Adipocyte (in vitro differentiated cells): ENCODE data around the gene GTF2F1.
A peak's percentile ranks its signal among the peaks of the same experiment; 100 is the strongest.
"Not testable (repeated sequence)": the region's sequence is repeated elsewhere in the genome, so short reads cannot be mapped to it uniquely, and the experiment has no call there.

ENCODE experiments used
- DNase-seq: peaks from one replicate; pipeline ENCODE4 v3.0.0-alpha.2; 2015; ENCODE audit warnings: low read depth
- H3K27me3 ChIP-seq: replicated peaks from 2 replicates; pipeline ENCODE4 v1.7.0; 2013; ENCODE audit warnings: mild to moderate bottlenecking, low read length, moderate library complexity; ENCODE audit not compliant: control insufficient read depth, insufficient read depth
- H3K36me3 ChIP-seq: 2 replicates; pipeline ENCODE4 v1.7.0; 2013; ENCODE audit warnings: low read length, mild to moderate bottlenecking, moderate library complexity; ENCODE audit not compliant: control insufficient read depth, insufficient read depth, severe bottlenecking
- H3K4me1 ChIP-seq: 2 replicates; pipeline ENCODE4 v1.7.0; 2013; ENCODE audit warnings: mild to moderate bottlenecking, low read length, moderate library complexity; ENCODE audit not compliant: control insufficient read depth, insufficient read depth
- H3K4me3 ChIP-seq: 2 replicates; pipeline ENCODE4 v1.7.0; 2013; ENCODE audit warnings: mild to moderate bottlenecking, low read length, moderate library complexity
- H3K9ac ChIP-seq: 2 replicates; pipeline ENCODE4 v1.7.0; 2013; ENCODE audit warnings: mild to moderate bottlenecking, low read length, moderate library complexity
- H3K9me3 ChIP-seq: 2 replicates; pipeline ENCODE4 v1.7.0; 2013; ENCODE audit warnings: mild to moderate bottlenecking, low read length, moderate library complexity; ENCODE audit not compliant: control insufficient read depth

GTF2F1 gene

GRCh38 chr19:6393074-6393982 lies at the start of gene GTF2F1:
GTF2F1 (minus strand) TSS chr19:6393164; CDS start chr19:6392995, 169 bp downstream.
- peak within 1 kb of the TSS; percentile 99 for H3K9ac ChIP-seq
- peaks cover 16% of the 10 kb centered on the region for H3K36me3 ChIP-seq
- no peaks in the 10 kb centered on the region for H3K27me3 ChIP-seq
- DNase-seq, result peak; percentile 99
- no peaks in the 10 kb centered on the region for H3K9me3 ChIP-seq
- H3K4me1 ChIP-seq, result peaks cover 7% of the 10 kb centered on the region
- peak within 1 kb of the TSS; percentile 90 for H3K4me3 ChIP-seq

GRCh38 chr19:6442087-6442688 lies 49.2 kb upstream of the GTF2F1 start:
- Histone ChIP-seq H3K4me1 (no peaks in the 10 kb centered on the region), H3K4me3 (no peak overlapping the region), H3K9me3 (no peaks in the 10 kb centered on the region), H3K9ac (no peak overlapping the region), H3K27me3 (peaks cover 3% of the 10 kb centered on the region), H3K36me3 (peaks cover 7% of the 10 kb centered on the region)
- no peak for DNase-seq

- H3K27me3 ChIP-seq, result peaks cover 3% of the 10 kb centered on the region
- H3K9ac ChIP-seq, result no peak overlapping the region
- no peak for DNase-seq
- H3K9me3 ChIP-seq, result no peaks in the 10 kb centered on the region
- H3K36me3 ChIP-seq, result peaks cover 7% of the 10 kb centered on the region
- no peaks in the 10 kb centered on the region for H3K4me1 ChIP-seq
- H3K4me3 ChIP-seq, result no peak overlapping the region
Observed at GRCh38 chr19:6440905-6441304, 47.9 kb upstream of the GTF2F1 start.

- no peak for DNase-seq
- Histone ChIP-seq H3K36me3 (no peaks in the 10 kb centered on the region), H3K4me1 (no peaks in the 10 kb centered on the region), H3K9me3 (no peaks in the 10 kb centered on the region), H3K4me3 (no peak overlapping the region), H3K9ac (no peak overlapping the region), H3K27me3 (peaks cover 3% of the 10 kb centered on the region)
Observed at GRCh38 chr19:6439743-6440142, 46.8 kb upstream of the GTF2F1 start.

- H3K9ac ChIP-seq, result no peak within 1 kb of the TSS
- no peaks in the 10 kb centered on the region for H3K9me3 ChIP-seq
- peaks cover 3% of the 10 kb centered on the region for H3K27me3 ChIP-seq
- no peaks in the 10 kb centered on the region for H3K4me1 ChIP-seq
- H3K36me3 ChIP-seq, result no peaks in the 10 kb centered on the region
- no peak within 1 kb of the TSS for H3K4me3 ChIP-seq
- DNase-seq, result no peak
Observed at GRCh38 chr19:6433663-6434062, 40.7 kb upstream of the GTF2F1 start, which contains the start of gene SLC25A41. SLC25A41 (minus strand) TSS chr19:6433763; CDS start chr19:6433693, 70 bp downstream.

- Histone ChIP-seq H3K9ac (no peak overlapping the region), H3K27me3 (peaks cover 3% of the 10 kb centered on the region), H3K4me3 (no peak overlapping the region), H3K4me1 (no peaks in the 10 kb centered on the region), H3K9me3 (no peaks in the 10 kb centered on the region), H3K36me3 (no peaks in the 10 kb centered on the region)
- no peak for DNase-seq
Observed at GRCh38 chr19:6433165-6433564, 40.2 kb upstream of the GTF2F1 start.

GRCh38 chr19:6431891-6432290 lies 38.9 kb upstream of the GTF2F1 start:
- no peak overlapping the region for H3K4me3 ChIP-seq
- no peak for DNase-seq

GRCh38 chr19:6429419-6430221 lies 36.7 kb upstream of the GTF2F1 start:
- Histone ChIP-seq H3K9me3 (no peaks in the 10 kb centered on the region), H3K4me3 (no peak overlapping the region), H3K27me3 (peaks cover 3% of the 10 kb centered on the region), H3K9ac (no peak overlapping the region), H3K4me1 (peaks cover 3% of the 10 kb centered on the region), H3K36me3 (no peaks in the 10 kb centered on the region)
- no peak for DNase-seq

More at GRCh38 chr19:6431891-6432290, 38.9 kb upstream of the GTF2F1 start:
- H3K9me3 ChIP-seq, result no peaks in the 10 kb centered on the region
- H3K9ac ChIP-seq, result no peak overlapping the region
- H3K4me1 ChIP-seq, result no peaks in the 10 kb centered on the region
- no peaks in the 10 kb centered on the region for H3K36me3 ChIP-seq
- H3K27me3 ChIP-seq, result peaks cover 3% of the 10 kb centered on the region

- H3K27me3 ChIP-seq, H3K4me3 ChIP-seq: not testable (repeated sequence)
Observed at GRCh38 chr19:6428692-6429418, 35.9 kb upstream of the GTF2F1 start.

GRCh38 chr19:6427131-6427530 lies 34.2 kb upstream of the GTF2F1 start:
- Histone ChIP-seq H3K4me3 (no peak overlapping the region), H3K9ac (no peak overlapping the region), H3K36me3 (no peaks in the 10 kb centered on the region), H3K27me3 (peaks cover 3% of the 10 kb centered on the region), H3K4me1 (peaks cover 15% of the 10 kb centered on the region), H3K9me3 (no peaks in the 10 kb centered on the region)
- no peak for DNase-seq

More at GRCh38 chr19:6428692-6429418, 35.9 kb upstream of the GTF2F1 start:
- not testable (repeated sequence) for DNase-seq, H3K4me1 ChIP-seq, H3K9me3 ChIP-seq, H3K9ac ChIP-seq, H3K36me3 ChIP-seq
